ENCODE results near the gene ULK4.

DNA sequence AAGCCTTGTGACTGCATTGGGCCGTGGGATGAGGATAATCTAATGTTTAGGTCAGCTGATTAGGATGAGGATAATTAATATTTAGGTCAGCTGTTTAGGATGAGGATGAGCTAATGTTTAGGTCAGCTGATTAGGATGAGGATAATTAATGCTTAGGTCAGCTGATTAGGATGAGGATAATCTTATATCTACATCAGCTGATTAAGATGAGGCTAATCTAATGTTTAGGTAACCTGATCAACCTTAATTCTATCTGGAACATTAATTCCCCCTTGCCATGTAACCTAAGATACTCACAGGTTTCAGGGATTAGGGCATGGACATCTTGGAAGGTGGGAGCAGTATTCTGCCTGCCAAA lies 362.8 kb downstream of the ULK4 start:
- no peak for TF ChIP-seq POLR2A (IDR thresholded peaks at IDR 0.05)
- TF ChIP-seq, protein P1, sequence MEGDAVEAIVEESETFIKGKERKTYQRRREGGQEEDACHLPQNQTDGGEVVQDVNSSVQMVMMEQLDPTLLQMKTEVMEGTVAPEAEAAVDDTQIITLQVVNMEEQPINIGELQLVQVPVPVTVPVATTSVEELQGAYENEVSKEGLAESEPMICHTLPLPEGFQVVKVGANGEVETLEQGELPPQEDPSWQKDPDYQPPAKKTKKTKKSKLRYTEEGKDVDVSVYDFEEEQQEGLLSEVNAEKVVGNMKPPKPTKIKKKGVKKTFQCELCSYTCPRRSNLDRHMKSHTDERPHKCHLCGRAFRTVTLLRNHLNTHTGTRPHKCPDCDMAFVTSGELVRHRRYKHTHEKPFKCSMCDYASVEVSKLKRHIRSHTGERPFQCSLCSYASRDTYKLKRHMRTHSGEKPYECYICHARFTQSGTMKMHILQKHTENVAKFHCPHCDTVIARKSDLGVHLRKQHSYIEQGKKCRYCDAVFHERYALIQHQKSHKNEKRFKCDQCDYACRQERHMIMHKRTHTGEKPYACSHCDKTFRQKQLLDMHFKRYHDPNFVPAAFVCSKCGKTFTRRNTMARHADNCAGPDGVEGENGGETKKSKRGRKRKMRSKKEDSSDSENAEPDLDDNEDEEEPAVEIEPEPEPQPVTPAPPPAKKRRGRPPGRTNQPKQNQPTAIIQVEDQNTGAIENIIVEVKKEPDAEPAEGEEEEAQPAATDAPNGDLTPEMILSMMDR (IDR thresholded peaks at IDR 0.05), result no peak
- TF ChIP-seq EP300 (IDR thresholded peaks at IDR 0.05), result no peak

Measured in tibial nerve (tissue), 4 donors.